ENCODE results near the gene SMYD3. TPM values are rescaled to one million over a fixed set of nuclear protein-coding genes. Genes with fewer than 3 reads are reported as not detected.

SMYD3 gene
- total RNA-seq, 1 donor from 2014 or later: 31.9 TPM

- peaks cover 27% of the 10 kb centered on the region for H3K9me3 Mint-ChIP-seq (ENCODE audit: low read depth)
- peaks cover 5% of the 10 kb centered on the region for H3K4me1 Mint-ChIP-seq (ENCODE audit: low read depth)
- peaks cover 18% of the 10 kb centered on the region for H3K36me3 Mint-ChIP-seq (ENCODE audit: insufficient read depth)
- DNase-seq (ENCODE audit: low spot score, unreplicated experiment): no peak
- no peak overlapping the region for H3K27ac Mint-ChIP-seq
- no peak overlapping the region for H3K4me3 Mint-ChIP-seq (ENCODE audit: low read depth)
- no peaks in the 10 kb centered on the region for H3K27me3 Mint-ChIP-seq
- TF ChIP-seq CTCF (IDR thresholded peaks at IDR 0.05; ENCODE audit: unreplicated experiment): no peak
Measured at GRCh38 chr1:246418565-246419312, 88.3 kb downstream of the SMYD3 start.

- no peaks in the 10 kb centered on the region for H3K27me3 Mint-ChIP-seq
- H3K36me3 Mint-ChIP-seq (ENCODE audit: insufficient read depth): peaks cover 18% of the 10 kb centered on the region
- no peak for TF ChIP-seq CTCF (IDR thresholded peaks at IDR 0.05; ENCODE audit: unreplicated experiment)
- H3K27ac Mint-ChIP-seq: no peak overlapping the region
- DNase-seq (ENCODE audit: low spot score, unreplicated experiment): no peak
- no peak overlapping the region for H3K4me3 Mint-ChIP-seq (ENCODE audit: low read depth)
- peaks cover 5% of the 10 kb centered on the region for H3K4me1 Mint-ChIP-seq (ENCODE audit: low read depth)
- H3K9me3 Mint-ChIP-seq (ENCODE audit: low read depth): peaks cover 27% of the 10 kb centered on the region
Measured at GRCh38 chr1:246417813-246418564, 89.1 kb downstream of the SMYD3 start.

- no peak for DNase-seq (ENCODE audit: low spot score, unreplicated experiment)
- H3K27ac Mint-ChIP-seq: no peak overlapping the region
- H3K9me3 Mint-ChIP-seq (ENCODE audit: low read depth): peaks cover 27% of the 10 kb centered on the region
- peaks cover 18% of the 10 kb centered on the region for H3K36me3 Mint-ChIP-seq (ENCODE audit: insufficient read depth)
- no peaks in the 10 kb centered on the region for H3K27me3 Mint-ChIP-seq
- no peak for TF ChIP-seq CTCF (IDR thresholded peaks at IDR 0.05; ENCODE audit: unreplicated experiment)
- no peak overlapping the region for H3K4me3 Mint-ChIP-seq (ENCODE audit: low read depth)
- peaks cover 5% of the 10 kb centered on the region for H3K4me1 Mint-ChIP-seq (ENCODE audit: low read depth)
Measured at GRCh38 chr1:246417152-246417812, 89.8 kb downstream of the SMYD3 start.

- Mint-ChIP-seq H3K9me3 (ENCODE audit: low read depth) (peaks cover 31% of the 10 kb centered on the region), H3K27ac (no peak overlapping the region), H3K36me3 (ENCODE audit: insufficient read depth) (peaks cover 20% of the 10 kb centered on the region), H3K4me3 (ENCODE audit: low read depth) (no peak overlapping the region), H3K27me3 (no peaks in the 10 kb centered on the region), H3K4me1 (ENCODE audit: low read depth) (peaks cover 4% of the 10 kb centered on the region)
- no peak for DNase-seq (ENCODE audit: low spot score, unreplicated experiment)
- TF ChIP-seq CTCF (IDR thresholded peaks at IDR 0.05; ENCODE audit: unreplicated experiment): no peak
Measured at GRCh38 chr1:246416261-246416660, 90.8 kb downstream of the SMYD3 start.

- no peak for DNase-seq (ENCODE audit: low spot score, unreplicated experiment)
- H3K36me3 Mint-ChIP-seq (ENCODE audit: insufficient read depth): peaks cover 23% of the 10 kb centered on the region
- no peak for TF ChIP-seq CTCF (IDR thresholded peaks at IDR 0.05; ENCODE audit: unreplicated experiment)
- no peaks in the 10 kb centered on the region for H3K4me1 Mint-ChIP-seq (ENCODE audit: low read depth)
- peaks cover 35% of the 10 kb centered on the region for H3K9me3 Mint-ChIP-seq (ENCODE audit: low read depth)
- no peaks in the 10 kb centered on the region for H3K27me3 Mint-ChIP-seq
- H3K27ac Mint-ChIP-seq: no peak overlapping the region
- H3K4me3 Mint-ChIP-seq (ENCODE audit: low read depth): no peak overlapping the region
Measured at GRCh38 chr1:246415028-246415427, 92.1 kb downstream of the SMYD3 start.

Data from progenitor cell of endocrine pancreas (in vitro differentiated cells).